Chondrocyte (in vitro differentiated cells): Measurements from ENCODE around the gene KCNJ2. TPM values are rescaled to one million over a fixed set of nuclear protein-coding genes. Genes with fewer than 3 reads are reported as not detected.

ENCODE experiments used
- DNase-seq: peaks from one replicate; pipeline ENCODE4 v3.0.0; 2021; ENCODE audit warnings: mixed read lengths, low spot score
- H3K27ac Mint-ChIP-seq: one replicate; pipeline ENCODE4 v1.8.0; 2021; ENCODE audit warnings: mild to moderate bottlenecking, moderate library complexity, mixed read lengths; ENCODE audit not compliant: unreplicated experiment
- H3K27me3 Mint-ChIP-seq: 2 replicates; pipeline ENCODE4 v1.8.0; 2021; ENCODE audit warnings: low read depth, mixed read lengths
- H3K36me3 Mint-ChIP-seq: 2 replicates; pipeline ENCODE4 v1.8.0; 2021; ENCODE audit warnings: low read depth, mixed read lengths
- H3K4me1 Mint-ChIP-seq: 2 replicates; pipeline ENCODE4 v1.8.0; 2021; ENCODE audit warnings: low read depth, mild to moderate bottlenecking, mixed read lengths
- H3K4me3 Mint-ChIP-seq: one replicate; pipeline ENCODE4 v1.8.0; 2021; ENCODE audit warnings: mild to moderate bottlenecking, moderate library complexity, mixed read lengths; ENCODE audit not compliant: unreplicated experiment
- H3K9me3 Mint-ChIP-seq: 2 replicates; pipeline ENCODE4 v1.8.0; 2021; ENCODE audit warnings: low read depth, mixed read lengths
- CTCF ChIP-seq: fragments of 200-600 bp; sonication (generic); IDR thresholded peaks from 2 replicates; pipeline ENCODE4 v1.5.0; 2021; ENCODE audit warnings: antibody characterized with exemption, mild to moderate bottlenecking, moderate library complexity
- total RNA-seq: library from RNA; stranded (reverse); gene quantifications from 3 replicates; pipeline ENCODE4 v1.2.1, GENCODE V29; 2021

The KCNJ2 gene
- total RNA-seq, 1 donor from 2014 or later: 0.07 TPM

- no peaks in the 10 kb centered on the region for H3K9me3 Mint-ChIP-seq
- no peak overlapping the region for H3K4me3 Mint-ChIP-seq
- DNase-seq: no peak
- no peak for TF ChIP-seq CTCF
- peaks cover 5% of the 10 kb centered on the region for H3K27me3 Mint-ChIP-seq
- no peaks in the 10 kb centered on the region for H3K36me3 Mint-ChIP-seq
- no peak overlapping the region for H3K27ac Mint-ChIP-seq
- no peaks in the 10 kb centered on the region for H3K4me1 Mint-ChIP-seq
These were observed 37.2 kb downstream of the KCNJ2 start for GRCh38 chr17:70206361-70207010.

GRCh38 chr17:70207184-70207583 is 37.9 kb downstream of the KCNJ2 start:
- DNase-seq: no peak
- no peaks in the 10 kb centered on the region for H3K4me1 Mint-ChIP-seq
- no peaks in the 10 kb centered on the region for H3K9me3 Mint-ChIP-seq
- peaks cover 5% of the 10 kb centered on the region for H3K27me3 Mint-ChIP-seq
- H3K27ac Mint-ChIP-seq: no peak overlapping the region
- H3K36me3 Mint-ChIP-seq: no peaks in the 10 kb centered on the region
- H3K4me3 Mint-ChIP-seq: no peak overlapping the region
- no peak for TF ChIP-seq CTCF

DNA sequence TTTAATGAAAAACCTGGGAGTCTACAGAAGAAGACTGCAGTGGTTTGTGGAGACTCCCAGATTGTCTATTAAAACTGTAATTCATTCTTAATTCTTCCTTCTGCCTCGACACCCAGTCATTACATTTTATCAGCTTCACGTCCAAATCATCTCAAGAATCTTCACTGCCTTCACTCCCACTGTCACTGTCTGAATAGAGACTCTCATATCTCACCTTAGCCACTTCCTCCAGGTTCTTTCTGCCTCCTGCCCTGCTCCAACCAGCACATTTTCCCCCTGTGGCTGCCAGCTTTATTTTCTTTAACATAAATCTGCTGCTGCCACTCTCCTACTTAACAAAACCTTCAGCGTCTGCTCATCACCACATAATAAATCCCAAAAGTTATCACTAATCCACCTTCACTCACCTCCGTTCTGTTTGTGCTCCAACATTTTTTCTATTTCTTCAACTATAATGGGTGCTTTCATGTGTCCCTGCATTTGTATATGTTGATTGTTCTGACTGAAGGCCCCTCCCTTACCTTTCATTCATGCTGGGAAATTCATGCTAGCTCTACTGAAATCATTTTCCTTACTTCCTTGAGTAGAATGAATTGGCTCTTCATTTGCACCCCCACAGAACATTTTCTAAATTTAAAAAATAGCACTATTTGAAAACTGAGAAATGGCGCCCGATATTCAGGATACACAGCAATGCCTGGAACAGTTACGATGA is 38.9 kb downstream of the KCNJ2 start:
- no peak overlapping the region for H3K4me3 Mint-ChIP-seq
- H3K27me3 Mint-ChIP-seq: peaks cover 5% of the 10 kb centered on the region
- H3K36me3 Mint-ChIP-seq: peaks cover 1% of the 10 kb centered on the region
- no peaks in the 10 kb centered on the region for H3K4me1 Mint-ChIP-seq
- no peak for TF ChIP-seq CTCF
- H3K9me3 Mint-ChIP-seq: peaks cover 2% of the 10 kb centered on the region
- H3K27ac Mint-ChIP-seq: no peak overlapping the region
- no peak for DNase-seq

DNA sequence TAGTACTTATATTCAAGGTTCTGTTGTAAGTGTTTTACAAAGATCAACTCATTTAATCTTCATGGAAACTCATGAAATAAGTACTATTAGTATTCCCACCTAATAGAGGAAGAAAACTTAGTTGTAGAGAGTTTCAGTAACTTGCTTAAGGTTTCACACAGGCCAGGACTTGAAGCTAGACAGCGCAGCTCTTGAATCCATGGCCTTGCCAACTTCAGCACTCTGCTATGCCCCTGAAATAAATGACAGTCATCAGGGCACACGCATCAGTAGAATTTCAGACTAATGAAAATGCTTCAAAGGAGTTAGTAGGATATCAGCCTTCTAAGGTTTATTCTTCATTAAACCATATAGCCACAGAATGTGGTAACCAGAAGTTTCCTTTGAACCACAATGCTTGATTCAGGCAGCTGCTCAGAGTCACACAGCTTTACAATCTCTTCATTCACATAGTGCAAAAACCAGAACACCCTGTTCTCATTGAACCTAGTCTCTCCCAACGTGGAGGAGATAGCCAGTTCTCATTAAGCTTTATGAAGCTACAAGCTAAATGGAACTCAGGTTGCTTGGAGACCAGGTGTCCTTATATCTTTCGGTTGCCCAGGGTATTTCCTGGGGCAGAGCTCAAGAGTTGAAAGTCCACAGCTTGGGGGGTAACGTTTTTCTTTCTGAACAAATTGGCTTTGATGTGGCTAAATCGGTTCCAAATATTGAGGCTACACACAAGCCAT is 39.7 kb downstream of the KCNJ2 start:
- Mint-ChIP-seq H3K4me3 (no peak overlapping the region), H3K27me3 (peaks cover 5% of the 10 kb centered on the region), H3K9me3 (peaks cover 3% of the 10 kb centered on the region), H3K27ac (no peak overlapping the region), H3K4me1 (no peaks in the 10 kb centered on the region), H3K36me3 (peaks cover 2% of the 10 kb centered on the region)
- no peak for DNase-seq
- TF ChIP-seq CTCF: no peak

DNA sequence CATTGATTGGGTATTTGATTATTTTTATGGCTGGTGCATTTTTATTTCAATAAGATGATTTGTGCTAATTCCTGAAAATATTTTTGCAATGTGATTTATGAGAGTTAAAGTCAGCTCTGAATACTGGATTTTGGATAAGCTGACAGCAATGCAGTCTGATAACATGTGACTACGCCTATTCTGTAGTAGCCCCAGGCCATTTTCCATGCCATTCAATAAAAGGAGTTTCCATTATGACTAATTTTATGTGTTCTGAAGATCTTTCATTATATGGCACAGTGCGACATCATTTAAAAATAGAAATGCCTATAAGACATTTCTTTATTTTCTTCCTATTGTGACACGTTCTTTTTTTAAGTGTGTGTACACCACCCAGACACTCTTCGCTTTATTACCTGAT is 46.3 kb downstream of the KCNJ2 start:
- H3K27ac Mint-ChIP-seq: no peak overlapping the region

More for the DNA sequence above, 46.3 kb downstream of the KCNJ2 start:
- no peak for TF ChIP-seq CTCF
- H3K36me3 Mint-ChIP-seq: peaks cover 2% of the 10 kb centered on the region
- no peaks in the 10 kb centered on the region for H3K27me3 Mint-ChIP-seq
- H3K9me3 Mint-ChIP-seq: peaks cover 3% of the 10 kb centered on the region
- H3K4me1 Mint-ChIP-seq: no peaks in the 10 kb centered on the region
- no peak overlapping the region for H3K4me3 Mint-ChIP-seq
- no peak for DNase-seq
